Activated CD4-positive, alpha-beta T cell treated with anti-CD3 and anti-CD28 coated beads, Interleukin-2, Interleukin-6, amounts not matched to agents 100 ng/mL and 50 ng/mL, durations not matched to agents 16 hours and 8 hours (primary cell): Measurements from ENCODE around the gene SAMD4A.
"Not testable (repeated sequence)": the region's sequence is repeated elsewhere in the genome, so short reads cannot be mapped to it uniquely, and the experiment has no call there.

Experiments used
- DNase-seq: peaks from one replicate; pipeline ENCODE4 v3.0.0-alpha.2; 2020

Gene SAMD4A

GRCh38 chr14:54785778-54786770 is 219.1 kb downstream of the SAMD4A start:
- DNase-seq, result no peak

DNA sequence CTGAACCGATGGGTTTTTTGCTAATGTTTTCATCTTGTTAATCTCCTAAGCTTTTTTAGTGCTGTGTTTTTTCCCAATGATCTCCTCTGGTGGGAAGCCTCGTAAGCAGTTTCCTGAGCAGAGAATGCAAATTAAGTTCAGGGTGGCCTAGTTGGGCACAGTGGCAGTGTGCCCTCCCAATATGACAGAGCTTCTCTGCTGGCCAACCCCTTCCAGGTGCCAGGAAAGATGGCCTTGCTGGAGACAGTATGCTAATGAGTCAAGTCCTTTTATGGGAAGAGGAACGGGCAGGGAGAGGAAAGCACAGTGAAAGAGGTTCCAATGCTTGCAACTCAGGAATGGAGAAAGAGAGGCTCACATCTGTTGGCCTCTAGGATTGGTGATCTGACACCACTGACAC is 219.9 kb downstream of the SAMD4A start:
- DNase-seq, result no peak

- DNase-seq, result no peak
These were observed 220.3 kb downstream of the SAMD4A start for GRCh38 chr14:54787261-54787660.

DNA sequence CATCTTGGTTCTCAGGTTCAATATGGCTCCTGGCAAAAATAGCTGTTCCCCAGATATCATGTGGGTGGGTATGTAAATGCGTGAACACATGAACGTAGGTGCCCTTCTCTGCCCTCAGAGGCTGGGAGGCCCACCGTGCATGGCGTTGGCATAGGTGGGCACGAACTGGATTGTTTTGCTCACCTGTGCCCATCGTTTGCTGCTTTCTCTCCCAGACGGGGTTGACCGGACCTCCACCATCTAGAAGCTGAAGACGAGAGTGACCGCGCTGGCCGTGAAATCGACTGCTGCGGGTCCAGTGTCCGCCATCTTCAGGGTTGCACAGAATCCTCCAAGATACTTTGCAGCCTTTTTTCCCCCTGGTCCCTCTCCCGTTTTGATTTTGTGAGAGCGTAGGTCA is 221.8 kb downstream of the SAMD4A start:
- no peak for DNase-seq

GRCh38 chr14:54789166-54789565 is 222.2 kb downstream of the SAMD4A start:
- DNase-seq, result no peak

DNA sequence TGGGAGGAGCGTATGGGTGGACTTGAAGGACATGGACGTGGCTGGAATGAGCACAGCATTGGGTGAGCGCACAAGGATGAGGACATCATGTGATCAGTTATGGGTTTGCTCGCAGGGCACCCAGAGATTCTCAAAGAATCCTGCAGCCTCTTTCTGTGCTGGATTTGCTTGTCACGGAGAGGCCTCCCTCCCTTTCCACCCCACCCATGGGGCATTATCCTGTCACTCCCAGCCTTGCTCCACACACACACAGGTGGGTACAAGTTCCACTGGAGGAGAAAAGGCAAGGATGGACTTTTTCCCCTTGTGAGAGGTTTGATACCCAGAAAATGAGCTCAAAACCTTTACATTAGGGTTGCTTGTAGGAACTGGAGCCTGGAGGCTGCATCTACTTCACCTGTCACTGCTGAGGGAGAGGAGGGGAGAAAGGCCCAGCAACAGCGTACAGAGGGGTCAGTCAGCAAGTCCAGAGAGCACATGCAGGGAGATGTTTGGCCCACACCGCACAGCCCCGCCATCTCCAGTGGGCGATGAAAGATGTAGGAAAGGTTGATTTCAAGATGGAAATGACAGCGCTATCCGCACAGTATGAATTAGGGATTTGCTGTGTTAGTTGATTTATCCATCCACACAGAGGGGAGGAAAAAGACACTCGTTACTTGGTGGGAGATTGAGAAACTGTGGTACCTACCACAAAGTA is 223.0 kb downstream of the SAMD4A start:
- no peak for DNase-seq

GRCh38 chr14:54791001-54791400 is 224.1 kb downstream of the SAMD4A start:
- no peak for DNase-seq

DNA sequence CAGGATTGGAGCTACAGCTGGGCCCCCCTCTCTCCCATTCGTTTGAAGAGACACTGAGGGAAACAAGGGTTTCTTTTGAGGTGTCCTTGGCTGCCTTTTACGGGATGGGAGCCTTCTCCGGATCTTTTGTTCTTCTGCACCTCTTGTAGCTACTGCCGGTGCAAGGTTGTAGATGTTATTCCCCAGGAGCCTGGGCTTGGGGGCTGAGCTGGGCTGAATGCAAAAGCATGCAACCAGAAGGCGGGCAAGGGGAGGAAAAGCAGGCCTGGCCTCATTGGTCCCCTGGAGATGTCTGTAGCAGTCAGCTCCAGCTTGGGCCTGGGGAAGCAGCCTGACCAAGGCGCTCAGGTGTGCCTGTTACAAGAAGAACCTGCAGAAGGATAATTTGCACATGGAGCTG is 225.4 kb downstream of the SAMD4A start:
- DNase-seq, result no peak

- DNase-seq, result no peak
These were observed 227.2 kb downstream of the SAMD4A start for GRCh38 chr14:54794159-54794558.

DNA sequence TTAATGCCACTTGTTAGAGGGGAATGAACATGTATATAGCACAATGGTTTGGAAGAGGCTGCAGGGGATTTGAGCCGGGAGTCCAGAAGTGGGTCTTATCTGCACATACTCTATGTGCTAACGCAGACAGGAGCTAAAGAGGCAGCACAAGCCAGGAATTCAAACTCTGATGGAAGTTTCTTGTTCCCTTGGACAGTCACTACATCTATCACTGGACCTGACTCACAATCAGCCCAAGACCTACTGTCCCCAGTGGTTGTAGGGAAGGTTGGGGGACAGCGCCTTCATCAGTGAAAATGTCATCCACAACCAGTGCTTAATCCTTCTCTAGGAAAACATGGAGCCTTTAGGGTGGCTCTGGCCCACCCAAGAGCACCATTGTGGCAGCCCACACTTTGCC is 227.9 kb downstream of the SAMD4A start:
- no peak for DNase-seq

- DNase-seq, result no peak
These were observed 230.0 kb downstream of the SAMD4A start for GRCh38 chr14:54796961-54797360.

DNA sequence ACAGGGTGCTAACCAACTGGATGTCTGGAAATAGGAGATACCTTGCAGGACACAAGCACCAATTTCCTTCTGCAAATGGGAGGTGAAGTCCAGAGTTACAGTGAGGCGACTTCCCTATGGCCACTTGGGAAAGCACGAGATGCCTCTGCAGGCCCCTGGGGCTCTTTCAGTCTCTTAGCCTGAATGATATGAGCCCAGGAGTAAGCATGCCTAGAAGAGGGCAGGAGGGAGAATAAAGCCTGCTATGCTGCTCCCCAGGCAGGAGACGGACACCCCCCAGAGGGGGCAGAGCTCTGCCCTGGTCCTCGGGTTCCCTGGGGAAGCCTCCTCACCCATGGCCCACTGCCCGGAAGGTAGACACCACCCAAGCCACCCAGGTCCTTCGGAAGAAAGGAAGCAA is 230.6 kb downstream of the SAMD4A start:
- no peak for DNase-seq

DNA sequence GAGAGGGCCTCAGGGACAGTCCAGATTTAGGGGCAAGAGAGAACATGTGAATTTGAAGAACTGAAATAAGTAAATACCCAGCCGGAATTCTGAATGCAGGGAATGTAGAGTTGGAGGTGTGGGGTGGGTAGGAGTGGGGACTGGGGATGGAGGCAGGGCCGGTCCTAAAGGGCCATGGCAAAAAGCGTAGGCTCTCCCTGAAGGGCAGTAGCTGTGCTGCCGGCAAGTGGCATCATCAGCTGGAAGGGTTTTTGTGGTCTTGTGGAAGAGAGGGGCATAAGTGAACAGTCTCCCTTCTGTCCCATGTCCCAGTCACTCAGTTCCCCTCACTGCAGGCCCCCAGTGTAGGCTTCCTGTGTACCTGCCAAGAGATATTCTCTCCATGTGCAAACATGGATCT is 231.1 kb downstream of the SAMD4A start:
- DNase-seq, result no peak

GRCh38 chr14:54798465-54799124 is 231.7 kb downstream of the SAMD4A start:
- no peak for DNase-seq

GRCh38 chr14:54801482-54801881 is 234.6 kb downstream of the SAMD4A start:
- DNase-seq, result not testable (repeated sequence)

- DNase-seq, result no peak
These were observed 236.5 kb downstream of the SAMD4A start for GRCh38 chr14:54803396-54803795.

GRCh38 chr14:54803926-54804537 is 237.1 kb downstream of the SAMD4A start:
- no peak for DNase-seq

- DNase-seq, result no peak
These were observed 237.7 kb downstream of the SAMD4A start for GRCh38 chr14:54804538-54805041.

GRCh38 chr14:54805070-54805444 is 238.1 kb downstream of the SAMD4A start:
- DNase-seq, result no peak

- DNase-seq, result peak; percentile 83
These were observed 238.8 kb downstream of the SAMD4A start for GRCh38 chr14:54805445-54806322.

GRCh38 chr14:54806616-54807015 is 239.7 kb downstream of the SAMD4A start:
- DNase-seq, result no peak

- DNase-seq, result no peak
These were observed 240.5 kb downstream of the SAMD4A start for GRCh38 chr14:54807428-54807827.
